GM23248 (cell line): Measurements from ENCODE around the gene NDUFAF2. TPM values are rescaled to one million over a fixed set of nuclear protein-coding genes. Genes with fewer than 3 reads are reported as not detected.

Experiments
- DNase-seq: peaks from one replicate; pipeline ENCODE4 v3.0.0-alpha.2; 2015
- H2AFZ ChIP-seq: fragments of 200-600 bp; sonication (generic); 2 replicates; pipeline ENCODE4 v1.6.1; 2016; ENCODE audit warnings: antibody characterized with exemption
- H3F3A ChIP-seq: fragments of 200-600 bp; sonication (generic); 2 replicates; pipeline ENCODE4 v1.6.1; 2016; ENCODE audit warnings: mild to moderate bottlenecking, antibody characterized with exemption, mixed run types; ENCODE audit not compliant: insufficient read depth
- H3K27ac ChIP-seq: fragments of 200-600 bp; sonication (generic); 2 replicates; pipeline ENCODE4 v1.5.1; 2016; ENCODE audit warnings: mild to moderate bottlenecking
- H3K27me3 ChIP-seq: fragments of 200-600 bp; sonication (generic); replicated peaks from 2 replicates; pipeline ENCODE4 v1.6.1; 2016; ENCODE audit warnings: mild to moderate bottlenecking; ENCODE audit not compliant: insufficient read depth
- H3K36me3 ChIP-seq: fragments of 200-600 bp; sonication (generic); 2 replicates; pipeline ENCODE4 v1.6.1; 2016; ENCODE audit warnings: low read depth, mild to moderate bottlenecking
- H3K4me1 ChIP-seq: fragments of 200-600 bp; sonication (generic); 2 replicates; pipeline ENCODE4 v1.6.1; 2016; ENCODE audit warnings: mild to moderate bottlenecking; ENCODE audit not compliant: insufficient read depth
- H3K4me2 ChIP-seq: fragments of 200-600 bp; sonication (generic); one replicate; pipeline ENCODE4 v1.6.1; 2016; ENCODE audit warnings: mild to moderate bottlenecking; ENCODE audit not compliant: unreplicated experiment
- H3K4me3 ChIP-seq: fragments of 200-600 bp; sonication (generic); 2 replicates; pipeline ENCODE4 v1.5.1; 2016; ENCODE audit warnings: mild to moderate bottlenecking
- H3K79me2 ChIP-seq: fragments of 200-600 bp; sonication (generic); 2 replicates; pipeline ENCODE4 v1.6.1; 2016; ENCODE audit warnings: mild to moderate bottlenecking; ENCODE audit not compliant: insufficient read depth
- H3K9ac ChIP-seq: fragments of 200-600 bp; sonication (generic); 2 replicates; pipeline ENCODE4 v1.6.1; 2016; ENCODE audit warnings: mild to moderate bottlenecking
- H3K9me2 ChIP-seq: fragments of 200-600 bp; sonication (generic); 2 replicates; pipeline ENCODE4 v1.6.1; 2016; ENCODE audit warnings: mixed run types, mild to moderate bottlenecking, moderate library complexity; ENCODE audit not compliant: insufficient read depth
- H3K9me3 ChIP-seq: fragments of 200-600 bp; sonication (generic); one replicate; pipeline ENCODE4 v1.6.1; 2017; ENCODE audit warnings: low read depth
- H4K20me1 ChIP-seq: fragments of 200-600 bp; sonication (generic); 2 replicates; pipeline ENCODE4 v1.6.0; 2016; ENCODE audit not compliant: insufficient read depth
- EZH2 ChIP-seq: fragments of 200-600 bp; sonication (generic); IDR thresholded peaks from 2 replicates; pipeline ENCODE4 v1.6.1; 2018; ENCODE audit warnings: antibody characterized with exemption, mild to moderate bottlenecking; ENCODE audit not compliant: insufficient read depth, poor library complexity, severe bottlenecking
- EZH2phosphoT487 ChIP-seq: fragments of 200-600 bp; sonication (generic); IDR thresholded peaks from 2 replicates; pipeline ENCODE4 v1.6.1; 2018; ENCODE audit warnings: antibody characterized with exemption, moderate library complexity, mild to moderate bottlenecking, low read depth; ENCODE audit not compliant: insufficient read depth
- WGBS, 2 experiments: methylation state at CpG; one replicate each; pipeline ENCODE4 v1.1.6; 2015 to 2017; ENCODE audit warnings: low lambda C conversion rate in 2 of 2, low coverage in 1 of 2; ENCODE audit errors: missing lambda C conversion rate in 2 of 2; 5-methylcytosine and 5-hydroxymethylcytosine counted together
- in situ Hi-C: fragments of 300-500 bp; cut with MboI; formaldehyde crosslinking; loops from 2 replicates; pipeline ENCODE4 v1.15.0; 2020
- polyA plus RNA-seq: library from polyadenylated mRNA; unstranded; fragments of >200 nt; fragmentation: Nextera tagmentation; extraction: Ambion mirVana; gene quantifications from 2 replicates; pipeline ENCODE4 v1.2.1, GENCODE V29; 2016
- total RNA-seq: library from RNA; depleted of rRNA; stranded (reverse); fragments of >200 nt; shearing (Covaris generic); gene quantifications from 2 replicates; pipeline ENCODE4 v1.2.3, GENCODE V29; 2014

NDUFAF2 gene
- total and polyA plus RNA-seq, 2 experiments from 2014 or later, result 28.9 to 67.0 TPM

DNA sequence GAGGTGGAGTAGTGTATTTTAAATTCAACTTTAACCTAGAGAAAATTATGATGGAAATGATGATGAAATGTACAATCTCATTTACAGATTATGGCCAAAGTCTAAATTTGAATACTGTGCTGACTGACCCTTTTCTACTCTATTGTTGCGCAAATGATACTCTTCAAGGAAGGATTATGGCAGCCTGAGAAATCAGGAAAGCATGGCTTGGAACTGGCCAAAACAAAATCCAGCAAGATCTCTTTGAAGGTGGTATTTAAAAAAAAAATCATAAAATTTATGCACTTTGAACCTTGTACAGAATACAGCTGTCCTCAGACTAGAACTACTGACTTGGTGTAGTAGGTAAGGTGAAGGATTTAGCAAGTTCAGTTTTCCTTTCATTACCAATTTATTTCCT, 105.3 kb downstream of the NDUFAF2 start:
- Histone ChIP-seq H3K4me1 (peaks cover 56% of the 10 kb centered on the region), H3K4me2 (no peak overlapping the region), H3K4me3 (no peak overlapping the region), H3K79me2 (peaks cover 63% of the 10 kb centered on the region), H3K9ac (no peak overlapping the region), H2AFZ (no peak overlapping the region), H3K9me2 (no peaks in the 10 kb centered on the region), H3K27me3 (no peaks in the 10 kb centered on the region), H3K9me3 (no peaks in the 10 kb centered on the region), H3K36me3 (no peaks in the 10 kb centered on the region), H4K20me1 (no peaks in the 10 kb centered on the region), H3K27ac (no peak overlapping the region), H3F3A (peaks cover 35% of the 10 kb centered on the region)
- DNase-seq, result no peak
- TF ChIP-seq EZH2phosphoT487, result no peak
- TF ChIP-seq EZH2, result no peak
- WGBS, 2 experiments, result 97 to 100% methylated on average over 1 of the region's 1 CpG
- in situ Hi-C loops, result no loop called here

- H3F3A ChIP-seq, result peaks cover 35% of the 10 kb centered on the region
- no peaks in the 10 kb centered on the region for H3K9me3 ChIP-seq
- no peak overlapping the region for H3K4me3 ChIP-seq
- H3K27ac ChIP-seq, result peak overlapping the region; percentile 3; the same call in 1 of the 2 replicates
- in situ Hi-C loops, result no loop called here
- H3K36me3 ChIP-seq, result no peaks in the 10 kb centered on the region
- no peak overlapping the region for H2AFZ ChIP-seq
- no peaks in the 10 kb centered on the region for H4K20me1 ChIP-seq
- H3K79me2 ChIP-seq, result peaks cover 55% of the 10 kb centered on the region
- H3K9me2 ChIP-seq, result no peaks in the 10 kb centered on the region
- no peak overlapping the region for H3K9ac ChIP-seq
- no peak for TF ChIP-seq EZH2phosphoT487
- TF ChIP-seq EZH2, result no peak
- peak overlapping the region; percentile 37 for H3K4me2 ChIP-seq
- H3K27me3 ChIP-seq, result no peaks in the 10 kb centered on the region
- peaks cover 56% of the 10 kb centered on the region for H3K4me1 ChIP-seq
- peak; percentile 65 for DNase-seq
- 96 to 100% methylated on average over 1 of the region's 1 CpG for WGBS, 2 experiments
Measured at GRCh38 chr5:61051267-61051666, 106.3 kb downstream of the NDUFAF2 start.

- Histone ChIP-seq H3K9ac (no peak overlapping the region), H4K20me1 (no peaks in the 10 kb centered on the region), H3F3A (peaks cover 30% of the 10 kb centered on the region), H3K4me1 (peaks cover 53% of the 10 kb centered on the region), H3K79me2 (peaks cover 48% of the 10 kb centered on the region), H3K27ac (peak overlapping the region; percentile 58), H3K4me3 (no peak overlapping the region), H2AFZ (no peak overlapping the region), H3K9me3 (no peaks in the 10 kb centered on the region), H3K27me3 (no peaks in the 10 kb centered on the region), H3K4me2 (peak overlapping the region; percentile 30), H3K36me3 (no peaks in the 10 kb centered on the region), H3K9me2 (no peaks in the 10 kb centered on the region)
- peak; percentile 86 for DNase-seq
- in situ Hi-C loops, result no loop called here
- 56 to 60% methylated on average over 2 of the region's 2 CpGs for WGBS, 2 experiments
- TF ChIP-seq EZH2phosphoT487, result no peak
- TF ChIP-seq EZH2, result no peak
Measured at GRCh38 chr5:61052882-61053281, 107.9 kb downstream of the NDUFAF2 start.

DNA sequence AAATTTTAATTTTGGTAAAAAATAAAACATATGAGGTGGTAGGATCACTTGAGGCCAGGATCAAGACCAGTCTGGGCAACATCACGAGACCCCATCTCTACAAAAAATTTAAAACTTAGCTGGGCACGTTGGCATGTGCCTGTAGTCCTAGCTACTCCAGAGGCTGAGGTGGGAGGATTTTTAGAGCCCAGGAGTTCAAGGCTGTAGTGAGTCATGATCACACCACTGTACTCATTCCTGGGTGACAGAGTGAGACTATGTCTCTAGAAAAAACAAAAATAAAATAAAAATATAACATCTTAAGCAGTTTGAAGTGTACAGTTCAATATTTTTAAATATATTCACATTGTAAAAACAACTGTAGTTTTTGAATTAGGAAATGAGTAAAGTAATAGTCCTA, 108.9 kb downstream of the NDUFAF2 start:
- Histone ChIP-seq H3K27ac (peak overlapping the region; percentile 58; the same call in 1 of the 2 replicates), H3K9me3 (no peaks in the 10 kb centered on the region), H3K9me2 (no peaks in the 10 kb centered on the region), H3K79me2 (peaks cover 52% of the 10 kb centered on the region), H3K36me3 (no peaks in the 10 kb centered on the region), H3K9ac (no peak overlapping the region), H4K20me1 (no peaks in the 10 kb centered on the region), H3K4me3 (no peak overlapping the region), H2AFZ (no peak overlapping the region), H3K27me3 (no peaks in the 10 kb centered on the region), H3K4me2 (no peak overlapping the region), H3F3A (peaks cover 21% of the 10 kb centered on the region), H3K4me1 (peaks cover 44% of the 10 kb centered on the region)
- peak; percentile 60 for DNase-seq
- TF ChIP-seq EZH2phosphoT487 (no peak), EZH2 (no peak)
- in situ Hi-C loops, result no loop called here
- WGBS, 2 experiments, result 33 to 44% methylated on average over 2 of the region's 2 CpGs

DNA sequence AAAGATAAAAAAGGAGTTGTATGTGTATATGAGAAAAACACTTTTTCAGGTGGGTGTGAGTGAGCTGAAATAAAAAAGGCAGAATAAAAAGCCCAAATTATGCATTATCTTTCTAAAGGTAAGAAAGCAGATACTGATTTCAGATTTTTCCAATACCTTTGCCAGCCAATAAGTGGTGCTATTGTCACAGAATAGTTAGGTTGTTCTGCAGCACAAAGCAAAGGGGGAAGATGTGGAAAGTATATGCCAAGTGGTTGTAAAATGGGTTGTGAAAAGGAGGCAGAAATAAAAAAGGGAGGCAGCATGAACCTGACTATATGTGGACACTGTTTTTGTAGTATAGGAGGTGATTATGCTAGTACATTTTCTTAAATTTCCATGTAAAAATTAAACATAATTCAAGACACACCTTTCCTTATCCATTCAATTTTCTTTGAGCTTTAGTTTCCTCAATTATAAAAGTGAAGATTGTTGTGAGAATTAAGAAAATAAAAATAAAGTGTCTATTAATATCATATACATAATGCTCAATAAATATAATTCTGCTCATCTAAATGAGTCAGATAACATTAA, 110.5 kb downstream of the NDUFAF2 start:
- no peaks in the 10 kb centered on the region for H4K20me1 ChIP-seq
- in situ Hi-C loops, result no loop called here
- DNase-seq, result peak; percentile 58
- H3K79me2 ChIP-seq, result peaks cover 46% of the 10 kb centered on the region
- no peak overlapping the region for H3K4me2 ChIP-seq
- H3K27ac ChIP-seq, result no peak overlapping the region
- H2AFZ ChIP-seq, result no peak overlapping the region
- no peak overlapping the region for H3K4me3 ChIP-seq
- TF ChIP-seq EZH2phosphoT487, result no peak
- no peak for TF ChIP-seq EZH2
- H3F3A ChIP-seq, result peaks cover 16% of the 10 kb centered on the region
- no peaks in the 10 kb centered on the region for H3K9me3 ChIP-seq
- H3K9me2 ChIP-seq, result no peaks in the 10 kb centered on the region
- H3K36me3 ChIP-seq, result no peaks in the 10 kb centered on the region
- no peak overlapping the region for H3K9ac ChIP-seq
- H3K4me1 ChIP-seq, result peaks cover 38% of the 10 kb centered on the region
- no peaks in the 10 kb centered on the region for H3K27me3 ChIP-seq
